DOHH2 (cell line): ENCODE data around the gene TRPC4AP.

Source experiments
- H3F3A ChIP-seq: fragments of 200-600 bp; sonication (generic), shearing (Covaris generic); 2 replicates; pipeline ENCODE4 v1.6.0; 2016; ENCODE audit warnings: antibody characterized with exemption, mild to moderate bottlenecking; ENCODE audit not compliant: control insufficient read depth, insufficient read depth
- H3K27ac ChIP-seq: fragments of 200-600 bp; sonication (generic); 2 replicates; pipeline ENCODE4 v1.5.1; 2014; ENCODE audit warnings: low read depth, mild to moderate bottlenecking, low read length, moderate library complexity
- H3K27me3 ChIP-seq: fragments of 200-600 bp; sonication (generic); 2 replicates; pipeline ENCODE4 v1.6.1; 2014; ENCODE audit warnings: mild to moderate bottlenecking, low read length, mixed read lengths; ENCODE audit not compliant: control insufficient read depth
- H3K36me3 ChIP-seq: fragments of 200-600 bp; sonication (generic); 2 replicates; pipeline ENCODE4 v1.6.1; 2014; ENCODE audit warnings: mild to moderate bottlenecking, low read length, moderate library complexity, mixed read lengths; ENCODE audit not compliant: control insufficient read depth
- H3K4me1 ChIP-seq: fragments of 200-600 bp; sonication (generic); 2 replicates; pipeline ENCODE4 v1.6.1; 2014; ENCODE audit warnings: mild to moderate bottlenecking, low read length, mixed read lengths; ENCODE audit not compliant: control insufficient read depth
- H3K4me2 ChIP-seq: fragments of 200-600 bp; sonication (generic); 2 replicates; pipeline ENCODE4 v1.6.0; 2014; ENCODE audit warnings: mild to moderate bottlenecking, low read length, moderate library complexity
- H3K4me3 ChIP-seq: fragments of 200-600 bp; sonication (generic); 2 replicates; pipeline ENCODE4 v1.5.1; 2014; ENCODE audit warnings: mild to moderate bottlenecking, low read length, mixed read lengths
- H3K79me2 ChIP-seq: fragments of 200-600 bp; sonication (generic); 2 replicates; pipeline ENCODE4 v1.6.1; 2014; ENCODE audit warnings: mild to moderate bottlenecking, low read length, mixed read lengths; ENCODE audit not compliant: control insufficient read depth
- H3K9me2 ChIP-seq: fragments of 200-600 bp; sonication (generic); replicated peaks from 2 replicates; pipeline ENCODE4 v1.6.1; 2014; ENCODE audit warnings: mild to moderate bottlenecking, low read length, mixed read lengths; ENCODE audit not compliant: control insufficient read depth
- H3K9me3 ChIP-seq: fragments of 200-600 bp; sonication (generic); 2 replicates; pipeline ENCODE4 v1.6.1; 2014; ENCODE audit warnings: antibody characterized with exemption, low read length, mixed read lengths; ENCODE audit not compliant: control insufficient read depth, insufficient read depth
- H4K20me1 ChIP-seq: fragments of 200-600 bp; sonication (generic); 2 replicates; pipeline ENCODE4 v1.6.0; 2014; ENCODE audit warnings: low read depth, mild to moderate bottlenecking, antibody characterized with exemption, low read length, moderate library complexity; ENCODE audit not compliant: control insufficient read depth, insufficient read depth
- EZH2phosphoT487 ChIP-seq: fragments of 200-600 bp; sonication (generic); IDR thresholded peaks from 2 replicates; pipeline ENCODE4 v1.6.1; 2017; ENCODE audit warnings: borderline replicate concordance, mild to moderate bottlenecking, antibody characterized with exemption, low read length, moderate library complexity, mixed read lengths
- TF ChIP-seq, protein P1 (sequence below): fragments of 200-600 bp; sonication (generic); IDR thresholded peaks from one replicate; pipeline ENCODE4 v1.5.1; 2014; ENCODE audit warnings: antibody characterized with exemption, mild to moderate bottlenecking, low read depth, low read length; ENCODE audit not compliant: poor library complexity, severe bottlenecking

Gene TRPC4AP

GRCh38 chr20:35104685-35105295 lies 12.2 kb upstream of the TRPC4AP start:
- Histone ChIP-seq H3K27ac (no peak overlapping the region), H3K27me3 (peaks cover 12% of the 10 kb centered on the region), H3K4me1 (no peaks in the 10 kb centered on the region), H3F3A (no peaks in the 10 kb centered on the region), H3K9me2 (no peaks in the 10 kb centered on the region), H3K9me3 (no peaks in the 10 kb centered on the region), H4K20me1 (no peaks in the 10 kb centered on the region), H3K4me2 (no peak overlapping the region), H3K36me3 (no peaks in the 10 kb centered on the region), H3K4me3 (no peak overlapping the region), H3K79me2 (no peaks in the 10 kb centered on the region)
- TF ChIP-seq EZH2phosphoT487 = no peak
- TF ChIP-seq, protein P1, sequence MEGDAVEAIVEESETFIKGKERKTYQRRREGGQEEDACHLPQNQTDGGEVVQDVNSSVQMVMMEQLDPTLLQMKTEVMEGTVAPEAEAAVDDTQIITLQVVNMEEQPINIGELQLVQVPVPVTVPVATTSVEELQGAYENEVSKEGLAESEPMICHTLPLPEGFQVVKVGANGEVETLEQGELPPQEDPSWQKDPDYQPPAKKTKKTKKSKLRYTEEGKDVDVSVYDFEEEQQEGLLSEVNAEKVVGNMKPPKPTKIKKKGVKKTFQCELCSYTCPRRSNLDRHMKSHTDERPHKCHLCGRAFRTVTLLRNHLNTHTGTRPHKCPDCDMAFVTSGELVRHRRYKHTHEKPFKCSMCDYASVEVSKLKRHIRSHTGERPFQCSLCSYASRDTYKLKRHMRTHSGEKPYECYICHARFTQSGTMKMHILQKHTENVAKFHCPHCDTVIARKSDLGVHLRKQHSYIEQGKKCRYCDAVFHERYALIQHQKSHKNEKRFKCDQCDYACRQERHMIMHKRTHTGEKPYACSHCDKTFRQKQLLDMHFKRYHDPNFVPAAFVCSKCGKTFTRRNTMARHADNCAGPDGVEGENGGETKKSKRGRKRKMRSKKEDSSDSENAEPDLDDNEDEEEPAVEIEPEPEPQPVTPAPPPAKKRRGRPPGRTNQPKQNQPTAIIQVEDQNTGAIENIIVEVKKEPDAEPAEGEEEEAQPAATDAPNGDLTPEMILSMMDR = no peak

DNA sequence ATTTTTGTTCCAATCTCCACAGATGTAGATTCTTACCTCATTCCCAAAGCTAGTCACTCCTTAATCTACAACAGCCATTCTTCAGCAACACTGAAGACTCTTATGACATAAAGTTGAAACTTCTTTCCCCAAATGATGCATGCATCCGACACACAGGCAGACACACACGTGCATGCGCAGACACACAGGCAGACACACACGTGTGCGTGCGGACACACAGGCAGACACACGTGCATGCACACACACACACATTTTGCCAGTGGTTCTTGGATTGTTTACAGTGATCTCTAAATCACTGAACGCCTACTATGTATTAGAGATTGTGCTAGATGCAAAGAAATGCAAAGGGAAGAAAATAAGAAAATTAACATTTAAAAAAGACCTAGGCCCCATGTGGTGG lies 9.0 kb upstream of the TRPC4AP start:
- Histone ChIP-seq H3K4me2 (no peak overlapping the region), H3K27me3 (peaks cover 12% of the 10 kb centered on the region), H3F3A (peaks cover 4% of the 10 kb centered on the region; the same call in 1 of the 2 replicates), H4K20me1 (no peaks in the 10 kb centered on the region), H3K4me3 (no peak overlapping the region), H3K9me3 (no peaks in the 10 kb centered on the region), H3K79me2 (no peaks in the 10 kb centered on the region), H3K4me1 (no peaks in the 10 kb centered on the region), H3K36me3 (no peaks in the 10 kb centered on the region), H3K9me2 (no peaks in the 10 kb centered on the region), H3K27ac (no peak overlapping the region)
- TF ChIP-seq, protein P1 = no peak
- no peak for TF ChIP-seq EZH2phosphoT487

- Histone ChIP-seq H3F3A (peaks cover 9% of the 10 kb centered on the region), H4K20me1 (peaks cover 12% of the 10 kb centered on the region; the same call in 1 of the 2 replicates), H3K9me2 (no peaks in the 10 kb centered on the region), H3K79me2 (peaks cover 42% of the 10 kb centered on the region), H3K4me2 (peak overlapping the region; percentile 95), H3K4me1 (peaks cover 23% of the 10 kb centered on the region), H3K27me3 (no peaks in the 10 kb centered on the region), H3K36me3 (peaks cover 11% of the 10 kb centered on the region; the same call in 1 of the 2 replicates), H3K4me3 (peak overlapping the region; percentile 96), H3K27ac (no peak overlapping the region), H3K9me3 (no peaks in the 10 kb centered on the region)
- no peak for TF ChIP-seq EZH2phosphoT487
- TF ChIP-seq, protein P1 = no peak
Observed at GRCh38 chr20:35093267-35093884, 769 bp upstream of the TRPC4AP start.
